GM06990 (cell line): Measurements from ENCODE around the gene SRGAP1.

Experiments
- DNase-seq: peaks from one replicate; pipeline ENCODE4 v3.0.0-alpha.2; 2011; ENCODE audit not compliant: insufficient read length; ENCODE audit errors: extremely low read depth
- H3K27me3 ChIP-seq: replicated peaks from 2 replicates; pipeline ENCODE4 v1.6.0; 2011; ENCODE audit warnings: low read length; ENCODE audit not compliant: control insufficient read depth, insufficient read depth
- H3K36me3 ChIP-seq: 2 replicates; pipeline ENCODE4 v1.5.1; 2011; ENCODE audit warnings: low read length; ENCODE audit not compliant: control insufficient read depth, insufficient read depth
- H3K4me3 ChIP-seq: replicated peaks from 2 replicates; pipeline ENCODE4 v1.5.1; 2011; ENCODE audit warnings: low read depth, mild to moderate bottlenecking, control low read depth, low read length
- TF ChIP-seq, protein P1 (sequence below): IDR thresholded peaks from 2 replicates; pipeline ENCODE4 v1.5.1; 2011; ENCODE audit warnings: low read length, control low read depth, mild to moderate bottlenecking, inconsistent platforms; ENCODE audit not compliant: insufficient read depth, poor library complexity, severe bottlenecking

Gene SRGAP1

DNA sequence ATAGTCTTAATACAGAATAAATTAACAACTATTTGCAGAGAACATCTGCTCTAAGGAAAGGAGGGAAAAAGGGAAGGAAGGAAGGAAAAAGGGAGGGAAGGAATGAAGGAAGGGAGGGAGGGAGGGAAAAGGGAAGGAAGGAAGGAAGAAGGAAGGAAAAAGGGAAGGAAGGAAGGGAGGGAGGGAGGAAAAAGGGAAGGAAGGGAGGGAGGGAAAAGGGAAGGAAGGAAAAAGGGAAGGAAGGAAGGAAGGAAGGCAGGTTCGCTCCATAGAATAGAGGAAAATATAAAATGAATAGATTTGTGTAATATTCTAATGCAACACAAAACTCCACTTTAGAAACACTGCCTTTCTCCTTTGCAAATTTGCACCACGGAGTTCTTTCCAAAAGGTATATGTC, 361.0 kb downstream of the SRGAP1 start:
- no peak for DNase-seq
- TF ChIP-seq, protein P1, sequence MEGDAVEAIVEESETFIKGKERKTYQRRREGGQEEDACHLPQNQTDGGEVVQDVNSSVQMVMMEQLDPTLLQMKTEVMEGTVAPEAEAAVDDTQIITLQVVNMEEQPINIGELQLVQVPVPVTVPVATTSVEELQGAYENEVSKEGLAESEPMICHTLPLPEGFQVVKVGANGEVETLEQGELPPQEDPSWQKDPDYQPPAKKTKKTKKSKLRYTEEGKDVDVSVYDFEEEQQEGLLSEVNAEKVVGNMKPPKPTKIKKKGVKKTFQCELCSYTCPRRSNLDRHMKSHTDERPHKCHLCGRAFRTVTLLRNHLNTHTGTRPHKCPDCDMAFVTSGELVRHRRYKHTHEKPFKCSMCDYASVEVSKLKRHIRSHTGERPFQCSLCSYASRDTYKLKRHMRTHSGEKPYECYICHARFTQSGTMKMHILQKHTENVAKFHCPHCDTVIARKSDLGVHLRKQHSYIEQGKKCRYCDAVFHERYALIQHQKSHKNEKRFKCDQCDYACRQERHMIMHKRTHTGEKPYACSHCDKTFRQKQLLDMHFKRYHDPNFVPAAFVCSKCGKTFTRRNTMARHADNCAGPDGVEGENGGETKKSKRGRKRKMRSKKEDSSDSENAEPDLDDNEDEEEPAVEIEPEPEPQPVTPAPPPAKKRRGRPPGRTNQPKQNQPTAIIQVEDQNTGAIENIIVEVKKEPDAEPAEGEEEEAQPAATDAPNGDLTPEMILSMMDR, result no peak
- H3K36me3 ChIP-seq, result no peaks in the 10 kb centered on the region
- H3K27me3 ChIP-seq, result no peaks in the 10 kb centered on the region
- no peak overlapping the region for H3K4me3 ChIP-seq

DNA sequence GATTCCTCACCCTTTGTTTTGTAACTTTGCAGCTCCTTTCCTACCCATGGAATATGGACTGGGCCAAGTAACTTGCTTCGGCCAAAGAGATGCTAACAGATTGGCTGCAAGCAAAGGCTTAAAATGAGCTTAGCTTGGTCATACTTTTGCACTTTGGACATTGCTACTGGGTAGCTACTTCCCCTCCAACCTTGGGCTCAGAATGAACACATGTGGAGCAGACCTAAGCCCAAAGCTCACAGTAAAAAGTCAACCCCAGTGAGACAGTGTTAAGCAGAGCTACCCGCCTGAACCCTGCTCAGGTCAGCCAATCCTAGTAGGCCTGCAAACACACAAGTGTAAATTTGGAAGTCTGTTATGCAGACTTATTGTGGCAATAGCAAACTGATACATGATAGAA, 363.0 kb downstream of the SRGAP1 start:
- no peaks in the 10 kb centered on the region for H3K36me3 ChIP-seq
- TF ChIP-seq, protein P1, result no peak

More for the DNA sequence above, 363.0 kb downstream of the SRGAP1 start:
- H3K4me3 ChIP-seq, result no peak overlapping the region
- H3K27me3 ChIP-seq, result no peaks in the 10 kb centered on the region
- DNase-seq, result no peak
